Measurements from ENCODE around the gene SLX1B. TPM values are rescaled to one million over a fixed set of nuclear protein-coding genes. Genes with fewer than 3 reads are reported as not detected.
"Not testable (repeated sequence)": the region's sequence is repeated elsewhere in the genome, so short reads cannot be mapped to it uniquely, and the experiment has no call there.

SLX1B gene
- total RNA-seq, 2 experiments from 2014 or later: 19.2 to 47.8 TPM

- H3K27ac ChIP-seq (ENCODE audit: low read depth, low read length, poor library complexity, severe bottlenecking); H3K36me3 ChIP-seq (ENCODE audit: insufficient read depth, low read length); H3K4me1 ChIP-seq (ENCODE audit: insufficient read depth, low read length, poor library complexity, severe bottlenecking); H3K4me3 ChIP-seq (ENCODE audit: low read depth, low read length, poor library complexity, severe bottlenecking); CTCF ChIA-PET (ENCODE audit: unreplicated experiment); H3K9me3 ChIP-seq (ENCODE audit: low read length); H2AFZ ChIP-seq (ENCODE audit: low read length); H4K20me1 ChIP-seq (ENCODE audit: insufficient read depth, low read length); POLR2A ChIA-PET; BruUV-seq (replicated peaks); H3K79me2 ChIP-seq (ENCODE audit: insufficient read depth, low read depth, low read length); DNase-seq (ENCODE audit: low spot score); H3K9me2 ChIP-seq (ENCODE audit: insufficient read depth, low read length); intact Hi-C loops (cut with micrococcal nuclease; ENCODE audit: unreplicated experiment): not testable (repeated sequence)
- 0 out of 2 replicates have a peak overlapping the region, but pooled peaks have one; percentile 34 for H3K4me2 ChIP-seq (ENCODE audit: low read length)
Observed at GRCh38 chr16:29469660-29470059, 15.3 kb downstream of the SLX1B start.

GRCh38 chr16:29472065-29472464 lies 17.7 kb downstream of the SLX1B start:
- H3K4me3 ChIP-seq (ENCODE audit: low read depth, low read length, poor library complexity, severe bottlenecking); BruUV-seq (replicated peaks); H3K79me2 ChIP-seq (ENCODE audit: insufficient read depth, low read depth, low read length); intact Hi-C loops (cut with micrococcal nuclease; ENCODE audit: unreplicated experiment); H4K20me1 ChIP-seq (ENCODE audit: insufficient read depth, low read length); H3K4me1 ChIP-seq (ENCODE audit: insufficient read depth, low read length, poor library complexity, severe bottlenecking); DNase-seq (ENCODE audit: low spot score); H2AFZ ChIP-seq (ENCODE audit: low read length); H3K9me3 ChIP-seq (ENCODE audit: low read length); H3K27ac ChIP-seq (ENCODE audit: low read depth, low read length, poor library complexity, severe bottlenecking); H3K36me3 ChIP-seq (ENCODE audit: insufficient read depth, low read length); H3K4me2 ChIP-seq (ENCODE audit: low read length); POLR2A ChIA-PET; CTCF ChIA-PET (ENCODE audit: unreplicated experiment); H3K9me2 ChIP-seq (ENCODE audit: insufficient read depth, low read length): not testable (repeated sequence)

GRCh38 chr16:29482276-29482675 lies 27.9 kb downstream of the SLX1B start:
- BruUV-seq (replicated peaks); H3K9me2 ChIP-seq (ENCODE audit: insufficient read depth, low read length); CTCF ChIA-PET (ENCODE audit: unreplicated experiment): not testable (repeated sequence)

GRCh38 chr16:29506308-29506707 lies 52.0 kb downstream of the SLX1B start, which contains the start of gene NPIPB12:
TSS of gene NPIPB12 (minus strand) at chr16:29506408.
- CTCF ChIA-PET (ENCODE audit: unreplicated experiment); DNase-seq (ENCODE audit: low spot score): not testable (repeated sequence)

More at GRCh38 chr16:29482276-29482675, 27.9 kb downstream of the SLX1B start:
- H3K9me3 ChIP-seq (ENCODE audit: low read length); H3K4me2 ChIP-seq (ENCODE audit: low read length); H4K20me1 ChIP-seq (ENCODE audit: insufficient read depth, low read length); H3K4me1 ChIP-seq (ENCODE audit: insufficient read depth, low read length, poor library complexity, severe bottlenecking); DNase-seq (ENCODE audit: low spot score); H3K36me3 ChIP-seq (ENCODE audit: insufficient read depth, low read length); H3K79me2 ChIP-seq (ENCODE audit: insufficient read depth, low read depth, low read length); H3K27ac ChIP-seq (ENCODE audit: low read depth, low read length, poor library complexity, severe bottlenecking); H2AFZ ChIP-seq (ENCODE audit: low read length); H3K4me3 ChIP-seq (ENCODE audit: low read depth, low read length, poor library complexity, severe bottlenecking); POLR2A ChIA-PET; intact Hi-C loops (cut with micrococcal nuclease; ENCODE audit: unreplicated experiment): not testable (repeated sequence)

More at GRCh38 chr16:29506308-29506707, 52.0 kb downstream of the SLX1B start, which contains the start of gene NPIPB12:
- intact Hi-C loops (cut with micrococcal nuclease; ENCODE audit: unreplicated experiment); H3K79me2 ChIP-seq (ENCODE audit: insufficient read depth, low read depth, low read length); H4K20me1 ChIP-seq (ENCODE audit: insufficient read depth, low read length); H2AFZ ChIP-seq (ENCODE audit: low read length); BruUV-seq (replicated peaks); POLR2A ChIA-PET; H3K9me2 ChIP-seq (ENCODE audit: insufficient read depth, low read length); H3K9me3 ChIP-seq (ENCODE audit: low read length); H3K4me1 ChIP-seq (ENCODE audit: insufficient read depth, low read length, poor library complexity, severe bottlenecking); H3K4me3 ChIP-seq (ENCODE audit: low read depth, low read length, poor library complexity, severe bottlenecking); H3K36me3 ChIP-seq (ENCODE audit: insufficient read depth, low read length); H3K4me2 ChIP-seq (ENCODE audit: low read length); H3K27ac ChIP-seq (ENCODE audit: low read depth, low read length, poor library complexity, severe bottlenecking): not testable (repeated sequence)

Small RNA genes lying within 50 kb of the gene (small RNA-seq; reads per million reads assigned to genes)
- not detected for gene AC133555.2

Other genes with a start within 250 kb of the SLX1B start
- 0.60 and 1.8 TPM in 2 replicates for gene NPIPB11, start 47.8 kb upstream of the SLX1B start, total RNA-seq (2014; rRNA removed; shearing (Covaris generic))
- 0.70 and 1.8 TPM in 2 replicates for gene NPIPB11, start 47.8 kb upstream of the SLX1B start, total RNA-seq (2022)
- 47.6 and 55.7 TPM in 2 replicates for gene BOLA2, start 182 bp upstream of the SLX1B start, total RNA-seq (2014; rRNA removed; shearing (Covaris generic))
- gene BOLA2, start 182 bp upstream of the SLX1B start, total RNA-seq (2022): 8.9 and 13.8 TPM in 2 replicates
- 1.9 and 3.9 TPM in 2 replicates for gene SULT1A4, start 5.4 kb downstream of the SLX1B start, total RNA-seq (2014; rRNA removed; shearing (Covaris generic))
- gene SULT1A4, start 5.4 kb downstream of the SLX1B start, total RNA-seq (2022): 3.7 and 5.2 TPM in 2 replicates
- gene NPIPB12, start 51.9 kb downstream of the SLX1B start, total RNA-seq (2014; rRNA removed; shearing (Covaris generic)): 63.6 and 68.7 TPM in 2 replicates
- 152 and 170 TPM in 2 replicates for gene NPIPB12, start 51.9 kb downstream of the SLX1B start, total RNA-seq (2022)
- gene SPN, start 208.7 kb downstream of the SLX1B start, total RNA-seq (2014; rRNA removed; shearing (Covaris generic)): 43.6 and 59.4 TPM in 2 replicates
- gene SPN, start 208.7 kb downstream of the SLX1B start, total RNA-seq (2022): 87.6 and 90.5 TPM in 2 replicates
- 9.4 and 10.6 TPM in 2 replicates for gene QPRT, start 224.6 kb downstream of the SLX1B start, total RNA-seq (2014; rRNA removed; shearing (Covaris generic))
- gene QPRT, start 224.6 kb downstream of the SLX1B start, total RNA-seq (2022): 12.6 and 15.8 TPM in 2 replicates